Skeletal muscle tissue (tissue), 4 donors: ENCODE data around the gene ATP8B4. TPM values are rescaled to one million over a fixed set of nuclear protein-coding genes. Genes with fewer than 3 reads are reported as not detected.

Experiments used
- H3K27ac ChIP-seq: one replicate; pipeline ENCODE4 v1.7.0; 2013; ENCODE audit warnings: mild to moderate bottlenecking, low read depth, low read length, inconsistent platforms
- H3K27me3 ChIP-seq, 3 donors: one replicate each; pipeline ENCODE4 v1.7.0; 2013; ENCODE audit warnings: low read length in 3 of 3; ENCODE audit not compliant: control insufficient read depth in 3 of 3, insufficient read depth in 3 of 3
- H3K36me3 ChIP-seq, 3 donors: one replicate each; pipeline ENCODE4 v1.7.0; 2013; ENCODE audit warnings: low read length in 3 of 3; ENCODE audit not compliant: control insufficient read depth in 3 of 3, insufficient read depth in 3 of 3
- H3K4me1 ChIP-seq, 3 donors: one replicate each; pipeline ENCODE4 v1.7.0; 2013; ENCODE audit warnings: low read length in 3 of 3, mild to moderate bottlenecking in 3 of 3; ENCODE audit not compliant: control insufficient read depth in 3 of 3, insufficient read depth in 3 of 3
- H3K4me3 ChIP-seq, 3 donors: one replicate each; pipeline ENCODE4 v1.7.0; 2013; ENCODE audit warnings: low read length in 3 of 3
- H3K9ac ChIP-seq, 3 donors: one replicate each; pipeline ENCODE4 v1.7.0; 2013; ENCODE audit warnings: low read length in 3 of 3, mild to moderate bottlenecking in 3 of 3, moderate library complexity in 2 of 3, low read depth in 1 of 3
- H3K9me3 ChIP-seq, 3 donors: one replicate each; pipeline ENCODE4 v1.7.0; 2013; ENCODE audit warnings: low read length in 3 of 3; ENCODE audit not compliant: control insufficient read depth in 3 of 3
- total RNA-seq: library from RNA; depleted of rRNA; stranded (reverse); fragments of >200 nt; gene quantifications from one replicate; pipeline ENCODE4 v1.2.3, GENCODE V29; 2014
- donor health status: Osteomylitis.

The ATP8B4 gene
- total RNA-seq, 1 donor from 2014 or later = 15.1 TPM

DNA sequence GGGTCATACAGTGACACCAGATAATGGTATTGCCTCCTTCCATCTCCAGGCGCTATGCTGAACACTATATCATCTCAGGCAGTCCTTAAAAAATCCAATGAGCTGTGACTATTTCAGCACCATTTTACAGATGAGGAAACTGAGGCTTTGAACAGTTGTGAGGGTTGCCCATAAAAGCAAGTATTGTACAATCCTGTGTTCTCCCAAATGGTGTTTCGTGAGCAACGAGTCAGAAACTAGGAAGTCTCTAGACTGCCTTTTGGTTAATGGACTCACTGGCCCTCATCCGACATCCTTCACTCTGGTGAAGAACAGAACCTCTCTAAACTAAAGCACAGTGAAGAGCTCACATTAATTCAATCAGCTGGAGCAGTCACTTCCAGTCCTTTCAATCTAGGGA lies 61.8 kb downstream of the ATP8B4 start:
- Histone ChIP-seq H3K4me3 (no peak overlapping the region), H3K9ac (no peak overlapping the region), H3K27ac (no peak overlapping the region), H3K27me3 (no peaks in the 10 kb centered on the region), H3K9me3 (no peaks in the 10 kb centered on the region), H3K36me3 (no peaks in the 10 kb centered on the region), H3K4me1 (peaks cover 0 to 12% (median 8%) of the 10 kb centered on the region in 3 donors)

DNA sequence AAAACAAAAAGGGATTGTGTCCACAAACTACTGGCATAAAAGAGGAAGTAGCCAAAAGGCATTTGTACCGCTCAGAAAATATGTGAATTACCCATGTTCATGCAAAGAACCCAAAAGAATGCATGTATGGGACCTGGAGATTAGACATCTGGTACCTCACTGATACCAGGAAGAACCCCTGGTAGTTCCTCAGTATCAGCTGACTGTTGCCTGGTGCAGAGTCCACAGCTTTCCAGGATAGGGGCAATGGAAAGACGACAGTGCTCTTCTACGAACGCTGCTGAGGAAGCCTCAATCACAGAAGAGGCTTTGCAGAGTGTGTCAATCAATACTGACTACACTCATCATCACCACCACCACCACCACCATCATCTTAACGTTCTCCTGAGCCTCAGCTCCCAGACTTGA lies 63.3 kb downstream of the ATP8B4 start:
- peaks cover 0 to 12% (median 8%) of the 10 kb centered on the region in 3 donors for H3K4me1 ChIP-seq
- no peak overlapping the region for H3K9ac ChIP-seq
- no peaks in the 10 kb centered on the region for H3K36me3 ChIP-seq
- no peaks in the 10 kb centered on the region for H3K9me3 ChIP-seq
- no peak overlapping the region for H3K27ac ChIP-seq
- no peaks in the 10 kb centered on the region for H3K27me3 ChIP-seq
- H3K4me3 ChIP-seq = no peak overlapping the region

DNA sequence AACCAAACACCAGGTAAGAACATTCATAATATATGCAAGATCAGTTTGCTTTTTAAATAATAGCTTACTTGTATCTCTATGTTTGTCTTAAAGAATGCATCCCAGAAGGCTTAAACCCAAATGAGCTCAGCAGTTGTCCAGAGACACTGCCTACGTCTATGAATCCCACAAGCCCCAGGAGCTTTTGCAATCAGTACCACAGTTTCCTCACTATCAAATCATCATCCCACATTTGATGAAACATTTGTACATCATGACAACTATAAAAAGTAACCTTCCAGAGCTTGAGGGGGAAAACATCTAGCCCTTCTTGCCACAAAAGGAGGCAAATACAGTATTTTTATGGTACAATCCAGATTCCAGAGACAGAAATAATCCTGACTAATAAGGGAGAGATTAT lies 63.7 kb downstream of the ATP8B4 start:
- Histone ChIP-seq H3K4me3 (no peak overlapping the region), H3K27ac (no peak overlapping the region), H3K9me3 (no peaks in the 10 kb centered on the region), H3K36me3 (no peaks in the 10 kb centered on the region), H3K9ac (no peak overlapping the region), H3K27me3 (no peaks in the 10 kb centered on the region), H3K4me1 (peaks cover 0 to 12% (median 8%) of the 10 kb centered on the region in 3 donors)

DNA sequence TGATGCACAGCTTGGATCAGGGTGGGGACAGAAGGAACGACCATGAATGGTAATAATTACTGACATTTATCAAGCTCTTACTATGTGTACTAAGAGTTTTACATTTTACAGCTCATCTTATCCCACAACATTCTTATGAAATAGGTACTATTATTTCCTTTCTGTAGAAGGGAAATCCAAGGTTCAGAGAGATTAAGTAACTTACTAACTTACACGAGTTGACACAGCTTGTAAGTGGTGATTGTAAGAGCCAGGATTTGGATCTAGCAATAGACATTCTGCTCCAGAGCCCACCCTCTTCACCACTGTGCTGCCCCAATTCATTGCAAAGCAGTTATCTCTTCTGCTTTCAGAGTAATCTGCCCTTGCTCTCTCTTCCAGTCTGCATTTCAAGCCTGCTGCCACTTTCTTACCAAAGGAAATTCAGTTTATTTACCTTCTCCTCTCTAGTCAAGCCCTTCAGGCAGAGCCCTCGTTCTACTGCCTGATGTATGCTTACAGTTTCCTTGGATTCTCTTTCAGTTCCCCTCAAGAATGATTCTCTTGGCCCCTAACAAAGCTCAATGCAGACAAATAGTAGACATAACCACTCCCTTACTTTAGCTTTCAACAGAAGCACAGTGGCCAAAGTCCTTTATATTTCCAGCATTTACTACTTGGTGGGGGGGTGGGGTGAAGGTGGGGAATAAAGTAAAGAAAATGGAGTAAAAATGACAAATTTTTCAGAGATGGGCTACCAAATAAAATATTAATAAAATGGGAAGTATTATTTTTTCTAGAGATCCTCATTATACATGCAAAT lies 65.8 kb downstream of the ATP8B4 start:
- no peaks in the 10 kb centered on the region for H3K27me3 ChIP-seq
- H3K9ac ChIP-seq = no peak overlapping the region
- H3K4me1 ChIP-seq = peaks cover 0 to 9% (median 3%) of the 10 kb centered on the region in 3 donors
- H3K9me3 ChIP-seq = no peaks in the 10 kb centered on the region
- no peak overlapping the region for H3K27ac ChIP-seq
- H3K36me3 ChIP-seq = no peaks in the 10 kb centered on the region
- H3K4me3 ChIP-seq = no peak overlapping the region

DNA sequence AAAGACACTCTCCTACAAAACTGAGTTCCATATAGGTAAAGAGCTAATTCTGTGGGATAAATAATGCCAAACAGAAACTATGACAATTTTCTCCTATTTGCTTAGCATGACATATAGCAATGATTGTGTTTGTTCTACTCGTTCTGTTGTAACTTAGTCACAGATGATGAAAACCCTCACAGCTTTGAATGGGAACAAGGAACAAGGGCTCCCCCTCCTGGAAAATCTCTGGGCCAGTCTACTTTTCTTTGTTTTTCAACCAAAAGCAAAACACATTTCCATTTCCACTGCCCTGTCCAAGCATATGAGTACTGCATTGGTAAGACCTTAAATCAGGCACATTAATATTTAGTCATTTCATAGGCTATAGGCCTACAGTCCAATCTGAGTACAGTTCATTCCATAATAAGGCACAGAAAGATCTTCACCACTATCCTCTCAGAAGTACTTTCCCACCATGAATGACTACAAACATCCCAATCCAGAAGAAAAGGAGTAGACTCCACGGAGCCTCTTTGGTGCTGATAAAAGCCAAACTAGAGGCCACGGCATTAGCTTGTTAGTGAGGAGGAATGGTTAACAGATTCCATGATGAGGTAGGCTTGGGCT lies 67.1 kb downstream of the ATP8B4 start:
- no peaks in the 10 kb centered on the region for H3K9me3 ChIP-seq
- H3K9ac ChIP-seq = no peak overlapping the region
- no peak overlapping the region for H3K27ac ChIP-seq
- no peaks in the 10 kb centered on the region for H3K36me3 ChIP-seq
- H3K27me3 ChIP-seq = no peaks in the 10 kb centered on the region
- peaks cover 0 to 7% (median 0%) of the 10 kb centered on the region in 3 donors for H3K4me1 ChIP-seq
- H3K4me3 ChIP-seq = no peak overlapping the region

DNA sequence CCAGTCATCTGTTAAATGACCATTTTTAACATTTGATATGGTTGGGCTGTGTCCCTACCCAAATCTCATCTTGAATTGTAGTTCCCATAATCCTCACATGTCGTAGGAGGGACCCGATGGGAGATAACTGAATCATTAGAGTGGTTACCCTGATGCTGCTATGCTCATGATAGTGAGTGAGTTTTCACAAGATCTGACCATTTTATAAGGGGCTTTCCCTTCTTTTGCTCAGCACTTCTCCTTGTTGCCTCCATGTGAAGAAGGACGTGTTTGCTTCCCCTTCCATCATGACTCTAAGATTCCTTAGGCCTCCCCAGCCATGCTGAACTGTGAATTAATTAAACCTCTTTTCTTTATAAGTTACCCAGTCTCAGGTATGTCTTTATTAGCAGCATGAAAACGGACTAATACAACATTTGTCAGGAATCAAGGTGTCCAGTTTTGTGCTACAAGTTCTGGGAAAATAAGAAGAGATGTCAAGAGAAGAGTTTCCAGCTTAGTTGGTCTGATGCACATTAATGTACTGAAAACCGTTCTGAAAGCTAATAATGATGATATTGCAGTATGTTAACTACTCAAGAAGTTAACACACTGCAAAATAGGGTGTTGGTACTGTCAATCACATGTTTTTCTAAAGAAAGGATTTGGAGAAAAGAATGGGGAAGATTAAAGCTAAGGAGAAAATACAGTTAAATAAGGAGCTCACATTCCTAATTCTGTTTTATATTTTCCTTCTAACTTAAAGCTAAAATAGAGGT lies 67.9 kb downstream of the ATP8B4 start:
- Histone ChIP-seq H3K36me3 (no peaks in the 10 kb centered on the region), H3K27ac (no peak overlapping the region), H3K9me3 (no peaks in the 10 kb centered on the region), H3K27me3 (no peaks in the 10 kb centered on the region), H3K4me1 (peaks cover 0 to 7% (median 0%) of the 10 kb centered on the region in 3 donors), H3K4me3 (no peak overlapping the region), H3K9ac (no peak overlapping the region)

DNA sequence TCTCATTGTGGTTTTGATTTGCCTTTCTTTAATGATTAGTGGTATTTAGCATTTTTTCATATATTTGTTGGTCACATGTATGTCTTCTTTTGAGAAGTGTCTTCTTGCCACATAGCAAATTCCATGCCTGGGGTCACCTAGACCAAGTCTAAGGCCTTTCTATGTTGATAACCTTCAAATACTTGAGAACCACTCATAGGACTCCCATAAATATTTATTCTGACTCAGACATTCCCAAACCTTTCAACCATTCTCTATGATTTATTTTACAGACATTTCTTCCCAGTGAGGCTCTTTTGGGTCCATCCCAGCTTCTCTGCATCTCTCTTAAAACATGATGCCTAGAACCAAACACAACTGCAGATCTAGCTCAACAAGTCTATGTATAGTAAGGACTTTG lies 69.2 kb downstream of the ATP8B4 start:
- Histone ChIP-seq H3K36me3 (no peaks in the 10 kb centered on the region), H3K9me3 (no peaks in the 10 kb centered on the region), H3K27me3 (no peaks in the 10 kb centered on the region), H3K4me3 (no peak overlapping the region), H3K27ac (no peak overlapping the region), H3K9ac (no peak overlapping the region), H3K4me1 (no peaks in the 10 kb centered on the region)

DNA sequence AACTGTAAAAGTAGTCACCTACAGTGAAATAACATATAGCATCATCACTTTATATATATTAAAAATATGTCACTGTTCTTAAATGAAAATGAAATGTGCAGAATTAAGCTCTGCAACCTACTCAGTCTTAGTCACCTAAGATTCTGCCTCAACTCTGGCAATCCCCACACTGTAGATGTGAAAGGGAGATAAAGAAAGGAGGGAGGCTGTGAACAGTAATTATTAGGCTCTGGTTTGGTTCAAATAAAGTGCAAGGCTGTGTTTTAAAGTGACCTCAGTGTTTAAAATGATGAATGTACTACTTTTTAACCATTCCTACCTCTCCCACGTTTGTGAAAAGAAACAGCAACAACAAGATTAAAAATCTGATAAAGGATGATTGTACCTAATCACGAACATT lies 72.2 kb downstream of the ATP8B4 start:
- Histone ChIP-seq H3K9me3 (peaks cover 0 to 8% (median 2%) of the 10 kb centered on the region in 3 donors), H3K9ac (no peak overlapping the region), H3K27me3 (no peaks in the 10 kb centered on the region), H3K36me3 (no peaks in the 10 kb centered on the region), H3K27ac (no peak overlapping the region), H3K4me1 (no peaks in the 10 kb centered on the region), H3K4me3 (no peak overlapping the region)

DNA sequence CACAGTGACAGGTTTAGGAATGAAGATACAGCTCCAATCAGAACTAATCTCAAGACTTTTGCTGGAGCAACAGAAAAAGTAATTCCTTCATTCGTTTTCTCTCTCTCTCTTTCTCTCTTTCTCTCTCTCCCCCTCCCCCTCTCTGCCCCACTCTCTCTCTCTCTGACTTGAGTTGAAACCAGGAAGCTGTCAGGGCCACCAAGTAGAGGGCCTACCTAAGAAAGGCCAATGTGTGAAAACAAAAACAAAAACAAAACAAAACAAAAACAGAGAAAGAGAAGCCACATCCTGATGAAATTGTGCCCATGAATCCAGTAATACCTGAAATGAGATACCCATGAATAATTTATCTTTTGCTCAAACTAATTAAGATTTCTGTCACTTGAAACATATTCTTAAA lies 72.9 kb downstream of the ATP8B4 start:
- H3K27ac ChIP-seq = no peak overlapping the region
- H3K9ac ChIP-seq = no peak overlapping the region
- H3K9me3 ChIP-seq = peaks cover 0 to 8% (median 2%) of the 10 kb centered on the region in 3 donors
- no peaks in the 10 kb centered on the region for H3K4me1 ChIP-seq
- no peak overlapping the region for H3K4me3 ChIP-seq
- H3K27me3 ChIP-seq = no peaks in the 10 kb centered on the region
- no peaks in the 10 kb centered on the region for H3K36me3 ChIP-seq

DNA sequence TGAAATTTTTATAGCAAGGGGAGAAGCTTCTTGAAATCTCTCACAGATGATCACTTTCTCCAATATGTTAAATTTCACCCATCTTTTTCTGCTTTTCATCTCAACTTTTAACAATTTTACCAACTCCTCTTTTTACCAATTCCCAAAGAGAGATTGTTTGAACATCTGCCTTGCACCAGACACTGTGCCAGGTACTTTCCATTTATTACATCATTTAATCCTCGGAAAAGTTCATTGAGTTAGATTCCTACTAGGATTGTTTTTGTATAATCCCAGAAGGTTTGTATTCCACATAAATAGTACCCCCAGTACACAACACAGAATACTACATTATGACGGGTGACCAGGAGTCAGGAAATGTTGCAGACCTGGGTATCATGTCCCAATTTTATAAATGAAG lies 74.1 kb downstream of the ATP8B4 start:
- H3K9ac ChIP-seq = no peak overlapping the region
- no peak overlapping the region for H3K27ac ChIP-seq
- H3K4me1 ChIP-seq = no peaks in the 10 kb centered on the region
- peaks cover 0 to 8% (median 2%) of the 10 kb centered on the region in 3 donors for H3K9me3 ChIP-seq
- no peaks in the 10 kb centered on the region for H3K27me3 ChIP-seq
- no peaks in the 10 kb centered on the region for H3K36me3 ChIP-seq
- H3K4me3 ChIP-seq = no peak overlapping the region
